GM23338 (cell line): ENCODE data around the gene CLIC3. TPM values are rescaled to one million over a fixed set of nuclear protein-coding genes. Genes with fewer than 3 reads are reported as not detected.

Source experiments
- ATAC-seq: fragments of 200-7000 bp; cut with Tn5 transposase; 3 replicates; pipeline ENCODE4 v1.9.1; 2020
- DNase-seq: peaks from one replicate; pipeline ENCODE4 v3.0.0-alpha.2; 2015; ENCODE audit warnings: low spot score
- H2AFZ ChIP-seq: fragments of 200-600 bp; sonication (generic); 2 replicates; pipeline ENCODE4 v1.8.0; 2016; ENCODE audit warnings: antibody characterized with exemption, mild to moderate bottlenecking, moderate library complexity
- H3F3A ChIP-seq: fragments of 200-600 bp; sonication (generic); replicated peaks from 2 replicates; pipeline ENCODE4 v1.8.0; 2017; ENCODE audit warnings: antibody characterized with exemption, mixed run types, low read depth
- H3K27ac ChIP-seq: fragments of 200-600 bp; sonication (generic); 2 replicates; pipeline ENCODE4 v1.6.1; 2016; ENCODE audit warnings: low read depth
- H3K27me3 ChIP-seq: fragments of 200-600 bp; sonication (generic); 2 replicates; pipeline ENCODE4 v1.8.0; 2016; ENCODE audit warnings: mild to moderate bottlenecking, mixed run types, moderate library complexity; ENCODE audit not compliant: insufficient read depth
- H3K36me3 ChIP-seq: fragments of 200-600 bp; sonication (generic); 2 replicates; pipeline ENCODE4 v1.8.0; 2016; ENCODE audit warnings: mild to moderate bottlenecking; ENCODE audit not compliant: insufficient read depth
- H3K4me1 ChIP-seq: fragments of 200-600 bp; sonication (generic); 2 replicates; pipeline ENCODE4 v1.8.0; 2016; ENCODE audit warnings: mild to moderate bottlenecking, moderate library complexity; ENCODE audit not compliant: insufficient read depth
- H3K4me2 ChIP-seq: fragments of 200-600 bp; sonication (generic); 2 replicates; pipeline ENCODE4 v1.7.1; 2017; ENCODE audit warnings: mixed run types
- H3K4me3 ChIP-seq: fragments of 200-600 bp; sonication (generic); 2 replicates; pipeline ENCODE4 v1.6.1; 2016; ENCODE audit warnings: mixed run types
- H3K79me2 ChIP-seq: fragments of 200-600 bp; sonication (generic); replicated peaks from 2 replicates; pipeline ENCODE4 v1.8.0; 2017; ENCODE audit warnings: mild to moderate bottlenecking; ENCODE audit not compliant: insufficient read depth
- H3K9me2 ChIP-seq: fragments of 200-600 bp; sonication (generic); 2 replicates; pipeline ENCODE4 v1.8.0; 2017; ENCODE audit not compliant: insufficient read depth
- H4K20me1 ChIP-seq: fragments of 200-600 bp; sonication (generic); replicated peaks from 2 replicates; pipeline ENCODE4 v1.8.0; 2017; ENCODE audit warnings: mild to moderate bottlenecking; ENCODE audit not compliant: insufficient read depth
- H3K27ac Mint-ChIP-seq: 2 replicates; pipeline ENCODE4 v1.8.0; 2020; ENCODE audit warnings: inconsistent platforms, mild to moderate bottlenecking, moderate library complexity, mixed read lengths
- H3K27me3 Mint-ChIP-seq: 3 replicates; pipeline ENCODE4 v1.8.0; 2022; ENCODE audit warnings: low read depth, mild to moderate bottlenecking, moderate library complexity, mixed read lengths, inconsistent platforms; ENCODE audit not compliant: insufficient read depth, poor library complexity
- H3K36me3 Mint-ChIP-seq: 3 replicates; pipeline ENCODE4 v1.8.0; 2021; ENCODE audit warnings: low read depth, mild to moderate bottlenecking, inconsistent platforms, moderate library complexity, mixed read lengths
- H3K4me1 Mint-ChIP-seq: 3 replicates; pipeline ENCODE4 v1.8.0; 2020; ENCODE audit warnings: mild to moderate bottlenecking, inconsistent platforms, mixed read lengths
- H3K4me3 Mint-ChIP-seq: 3 replicates; pipeline ENCODE4 v1.8.0; 2021; ENCODE audit warnings: moderate library complexity, mild to moderate bottlenecking, inconsistent platforms, mixed read lengths
- H3K9me3 Mint-ChIP-seq: 3 replicates; pipeline ENCODE4 v1.8.0; 2020; ENCODE audit warnings: moderate library complexity, mild to moderate bottlenecking, inconsistent platforms, mixed read lengths
- JUNB ChIP-seq: IDR thresholded peaks from one replicate; pipeline ENCODE4 v1.6.1; 2016; ENCODE audit warnings: antibody characterized with exemption; ENCODE audit not compliant: unreplicated experiment
- NANOG ChIP-seq: IDR thresholded peaks from 2 replicates; pipeline ENCODE4 v1.6.1; 2016; ENCODE audit warnings: antibody characterized with exemption, borderline replicate concordance
- STAT1 ChIP-seq: IDR thresholded peaks from one replicate; pipeline ENCODE4 v1.6.1; 2016; ENCODE audit warnings: antibody characterized with exemption; ENCODE audit not compliant: unreplicated experiment
- ZNF331 ChIP-seq: fragments of 250-450 bp; sonication (Bioruptor Pico); IDR thresholded peaks from 2 replicates; pipeline ENCODE4 v1.5.0; 2020; ENCODE audit warnings: low read depth, mild to moderate bottlenecking, moderate library complexity
- polyA plus RNA-seq: library from polyadenylated mRNA; unstranded; fragments of >200 nt; fragmentation: Nextera tagmentation; extraction: Ambion mirVana; gene quantifications from 2 replicates; pipeline ENCODE4 v1.2.1, GENCODE V29; 2016
- total RNA-seq: library from RNA; depleted of rRNA; stranded (reverse); fragments of >200 nt; shearing (Covaris generic); gene quantifications from 2 replicates; pipeline ENCODE4 v1.2.3, GENCODE V29; 2014
- TF ChIP-seq, protein P1 (sequence below), 2 experiments: fragments of 200-600 bp in 1 of 2; sonication (generic) in 1 of 2; conservative IDR thresholded peaks; 2 replicates each; pipeline versions ENCODE4 v1.5.1 to v1.6.1; 2016 to 2017; ENCODE audit warnings: antibody characterized with exemption in 2 of 2, low read depth in 2 of 2, mild to moderate bottlenecking in 2 of 2, moderate library complexity in 1 of 2
- TF ChIP-seq, protein P2 (sequence below): IDR thresholded peaks from one replicate; pipeline ENCODE4 v1.6.1; 2018; ENCODE audit warnings: antibody characterized with exemption; ENCODE audit not compliant: unreplicated experiment
- TF ChIP-seq, protein P3 (sequence below): IDR thresholded peaks from 2 replicates; pipeline ENCODE4 v1.6.1; 2016; ENCODE audit warnings: antibody characterized with exemption

Gene CLIC3
- total and polyA plus RNA-seq, 2 experiments from 2014 or later: 0.53 to 0.56 TPM

DNA sequence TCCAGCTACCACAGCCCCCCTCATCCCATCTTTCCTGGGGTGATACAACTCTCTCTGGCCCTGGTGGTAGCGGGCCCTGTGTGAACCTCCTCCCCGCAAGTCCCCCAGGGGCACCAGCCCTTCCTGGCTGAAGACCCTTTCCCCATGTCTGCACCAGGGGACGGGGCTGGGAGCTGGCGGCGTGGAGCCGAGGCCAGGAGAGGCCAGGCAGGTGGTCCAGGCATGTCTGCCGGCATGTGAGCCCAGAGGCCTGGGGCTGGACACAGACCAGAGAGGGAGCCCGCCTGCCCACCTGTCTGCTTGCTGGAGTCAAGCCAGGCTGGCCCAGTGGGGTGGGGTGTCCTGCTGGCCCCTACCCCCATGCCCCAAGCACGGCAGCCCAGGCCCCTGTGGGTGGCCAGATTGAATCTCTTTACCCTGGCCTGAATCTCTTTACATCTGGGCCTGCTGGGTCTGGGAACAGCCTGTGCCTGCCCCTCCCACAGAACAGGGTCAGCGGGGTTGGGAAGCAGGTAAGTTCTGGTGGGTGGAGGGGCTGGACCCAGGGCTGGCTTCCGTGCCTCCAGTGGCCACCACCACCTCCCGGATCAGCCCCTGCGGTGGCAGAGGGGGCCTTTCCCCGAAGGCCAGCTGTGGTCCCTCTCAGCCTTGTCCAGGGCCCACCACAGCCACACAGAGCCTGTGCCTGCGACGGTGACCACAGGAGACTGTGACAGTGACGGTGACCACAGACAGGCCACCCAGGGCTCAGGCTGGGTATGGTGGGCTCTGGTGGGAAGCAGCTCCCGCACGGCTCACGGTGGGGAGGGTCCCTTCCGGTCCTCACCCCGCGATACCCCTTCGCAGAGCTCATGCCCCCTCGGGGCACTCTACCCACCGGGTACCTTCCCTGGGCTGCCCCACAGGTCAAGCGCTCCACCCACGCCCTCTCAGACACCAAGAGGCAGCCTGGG is 37.2 kb downstream of the CLIC3 start (continued):
- TF ChIP-seq, protein P1, sequence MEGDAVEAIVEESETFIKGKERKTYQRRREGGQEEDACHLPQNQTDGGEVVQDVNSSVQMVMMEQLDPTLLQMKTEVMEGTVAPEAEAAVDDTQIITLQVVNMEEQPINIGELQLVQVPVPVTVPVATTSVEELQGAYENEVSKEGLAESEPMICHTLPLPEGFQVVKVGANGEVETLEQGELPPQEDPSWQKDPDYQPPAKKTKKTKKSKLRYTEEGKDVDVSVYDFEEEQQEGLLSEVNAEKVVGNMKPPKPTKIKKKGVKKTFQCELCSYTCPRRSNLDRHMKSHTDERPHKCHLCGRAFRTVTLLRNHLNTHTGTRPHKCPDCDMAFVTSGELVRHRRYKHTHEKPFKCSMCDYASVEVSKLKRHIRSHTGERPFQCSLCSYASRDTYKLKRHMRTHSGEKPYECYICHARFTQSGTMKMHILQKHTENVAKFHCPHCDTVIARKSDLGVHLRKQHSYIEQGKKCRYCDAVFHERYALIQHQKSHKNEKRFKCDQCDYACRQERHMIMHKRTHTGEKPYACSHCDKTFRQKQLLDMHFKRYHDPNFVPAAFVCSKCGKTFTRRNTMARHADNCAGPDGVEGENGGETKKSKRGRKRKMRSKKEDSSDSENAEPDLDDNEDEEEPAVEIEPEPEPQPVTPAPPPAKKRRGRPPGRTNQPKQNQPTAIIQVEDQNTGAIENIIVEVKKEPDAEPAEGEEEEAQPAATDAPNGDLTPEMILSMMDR (conservative IDR thresholded peaks at IDR 0.05; ENCODE audit: low read depth in 2 of 2): no peak
- TF ChIP-seq, protein P2, sequence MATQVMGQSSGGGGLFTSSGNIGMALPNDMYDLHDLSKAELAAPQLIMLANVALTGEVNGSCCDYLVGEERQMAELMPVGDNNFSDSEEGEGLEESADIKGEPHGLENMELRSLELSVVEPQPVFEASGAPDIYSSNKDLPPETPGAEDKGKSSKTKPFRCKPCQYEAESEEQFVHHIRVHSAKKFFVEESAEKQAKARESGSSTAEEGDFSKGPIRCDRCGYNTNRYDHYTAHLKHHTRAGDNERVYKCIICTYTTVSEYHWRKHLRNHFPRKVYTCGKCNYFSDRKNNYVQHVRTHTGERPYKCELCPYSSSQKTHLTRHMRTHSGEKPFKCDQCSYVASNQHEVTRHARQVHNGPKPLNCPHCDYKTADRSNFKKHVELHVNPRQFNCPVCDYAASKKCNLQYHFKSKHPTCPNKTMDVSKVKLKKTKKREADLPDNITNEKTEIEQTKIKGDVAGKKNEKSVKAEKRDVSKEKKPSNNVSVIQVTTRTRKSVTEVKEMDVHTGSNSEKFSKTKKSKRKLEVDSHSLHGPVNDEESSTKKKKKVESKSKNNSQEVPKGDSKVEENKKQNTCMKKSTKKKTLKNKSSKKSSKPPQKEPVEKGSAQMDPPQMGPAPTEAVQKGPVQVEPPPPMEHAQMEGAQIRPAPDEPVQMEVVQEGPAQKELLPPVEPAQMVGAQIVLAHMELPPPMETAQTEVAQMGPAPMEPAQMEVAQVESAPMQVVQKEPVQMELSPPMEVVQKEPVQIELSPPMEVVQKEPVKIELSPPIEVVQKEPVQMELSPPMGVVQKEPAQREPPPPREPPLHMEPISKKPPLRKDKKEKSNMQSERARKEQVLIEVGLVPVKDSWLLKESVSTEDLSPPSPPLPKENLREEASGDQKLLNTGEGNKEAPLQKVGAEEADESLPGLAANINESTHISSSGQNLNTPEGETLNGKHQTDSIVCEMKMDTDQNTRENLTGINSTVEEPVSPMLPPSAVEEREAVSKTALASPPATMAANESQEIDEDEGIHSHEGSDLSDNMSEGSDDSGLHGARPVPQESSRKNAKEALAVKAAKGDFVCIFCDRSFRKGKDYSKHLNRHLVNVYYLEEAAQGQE: no peak
- TF ChIP-seq, protein P3, sequence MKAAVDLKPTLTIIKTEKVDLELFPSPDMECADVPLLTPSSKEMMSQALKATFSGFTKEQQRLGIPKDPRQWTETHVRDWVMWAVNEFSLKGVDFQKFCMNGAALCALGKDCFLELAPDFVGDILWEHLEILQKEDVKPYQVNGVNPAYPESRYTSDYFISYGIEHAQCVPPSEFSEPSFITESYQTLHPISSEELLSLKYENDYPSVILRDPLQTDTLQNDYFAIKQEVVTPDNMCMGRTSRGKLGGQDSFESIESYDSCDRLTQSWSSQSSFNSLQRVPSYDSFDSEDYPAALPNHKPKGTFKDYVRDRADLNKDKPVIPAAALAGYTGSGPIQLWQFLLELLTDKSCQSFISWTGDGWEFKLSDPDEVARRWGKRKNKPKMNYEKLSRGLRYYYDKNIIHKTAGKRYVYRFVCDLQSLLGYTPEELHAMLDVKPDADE: no peak
- TF ChIP-seq JUNB (no peak), ZNF331 (CRISPR knock-in tag) (no peak), NANOG (no peak)

DNA sequence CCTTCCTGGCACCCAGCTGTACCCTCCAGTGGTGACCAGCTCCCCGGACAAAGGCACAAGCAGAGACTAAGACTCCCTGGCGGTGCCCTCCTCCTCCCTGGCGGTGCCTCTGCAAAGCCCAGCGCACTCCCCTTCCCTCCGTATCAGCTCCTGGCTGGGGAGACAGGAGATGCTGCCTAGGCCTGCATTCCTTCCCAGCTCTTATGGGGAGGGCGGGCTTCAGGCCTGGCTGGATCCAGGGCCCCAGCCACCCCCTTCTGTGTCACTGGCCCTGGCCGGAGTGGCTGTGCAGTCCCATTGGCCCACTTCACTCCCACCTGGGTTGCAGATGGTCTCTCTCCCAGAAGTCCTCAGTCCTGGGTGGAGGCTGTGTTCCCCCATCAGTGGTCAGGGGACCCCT is 37.9 kb downstream of the CLIC3 start:
- Mint-ChIP-seq H3K27ac (no peak overlapping the region), H3K4me1 (no peaks in the 10 kb centered on the region; the same call in 2 of the 3 replicates), H3K4me3 (no peak overlapping the region), H3K36me3 (no peaks in the 10 kb centered on the region; the same call in 2 of the 3 replicates), H3K27me3 (peaks cover 6% of the 10 kb centered on the region), H3K9me3 (peaks cover 4% of the 10 kb centered on the region; the same call in 2 of the 3 replicates)
- H3K4me1 ChIP-seq: no peaks in the 10 kb centered on the region
- H3K4me3 ChIP-seq: no peak overlapping the region
- H3K27ac ChIP-seq: no peak overlapping the region
- H3F3A ChIP-seq: no peaks in the 10 kb centered on the region
- DNase-seq (no peak), ATAC-seq (no peak)
- H3K36me3 ChIP-seq: no peaks in the 10 kb centered on the region
- no peaks in the 10 kb centered on the region for H3K27me3 ChIP-seq
- no peaks in the 10 kb centered on the region for H4K20me1 ChIP-seq
- H3K79me2 ChIP-seq: no peaks in the 10 kb centered on the region
- H3K4me2 ChIP-seq: no peak overlapping the region
- no peak overlapping the region for H2AFZ ChIP-seq
- 0 out of 2 replicates have a peak, but pooled peaks cover 6% of the 10 kb centered on the region for H3K9me2 ChIP-seq
- TF ChIP-seq, protein P2: no peak
- no peak for TF ChIP-seq STAT1
